Keratinocyte (primary cell): ENCODE data around the gene SFT2D1.
A peak's percentile ranks its signal among the peaks of the same experiment; 100 is the strongest.

Source experiments
- CTCF ChIP-seq, 3 experiments: IDR thresholded peaks in 1 of 3; conservative IDR thresholded peaks in 1 of 3; optimal IDR thresholded peaks in 1 of 3; 2 replicates in 2 of 3; 3 replicates in 1 of 3; pipeline versions ENCODE3 to v1.5.1; 2011; ENCODE audit warnings: low read length in 3 of 3, mild to moderate bottlenecking in 3 of 3, moderate library complexity in 2 of 3, control low read depth in 1 of 3, inconsistent platforms in 1 of 3; ENCODE audit not compliant: insufficient read depth in 2 of 3; ENCODE audit errors: extremely low read depth in 1 of 3
- EZH2 ChIP-seq: IDR thresholded peaks from one replicate; pipeline ENCODE4 v1.6.1; 2012; ENCODE audit warnings: inconsistent platforms, mild to moderate bottlenecking, low read length, moderate library complexity

- peak; percentile 69 to 92 (median 91) for TF ChIP-seq CTCF (optimal IDR thresholded peaks at IDR 0.05 in 1 of 3, IDR thresholded peaks at IDR 0.05 in 1 of 3, conservative IDR thresholded peaks at IDR 0.05 in 1 of 3; ENCODE audit: extremely low read depth in 1 of 3, insufficient read depth in 2 of 3, low read length in 3 of 3)
- TF ChIP-seq EZH2: no peak
These were observed 39.6 kb upstream of the SFT2D1 start for GRCh38 chr6:166381733-166382499.
